Measurements from ENCODE around the gene TMEM200A.

DNA sequence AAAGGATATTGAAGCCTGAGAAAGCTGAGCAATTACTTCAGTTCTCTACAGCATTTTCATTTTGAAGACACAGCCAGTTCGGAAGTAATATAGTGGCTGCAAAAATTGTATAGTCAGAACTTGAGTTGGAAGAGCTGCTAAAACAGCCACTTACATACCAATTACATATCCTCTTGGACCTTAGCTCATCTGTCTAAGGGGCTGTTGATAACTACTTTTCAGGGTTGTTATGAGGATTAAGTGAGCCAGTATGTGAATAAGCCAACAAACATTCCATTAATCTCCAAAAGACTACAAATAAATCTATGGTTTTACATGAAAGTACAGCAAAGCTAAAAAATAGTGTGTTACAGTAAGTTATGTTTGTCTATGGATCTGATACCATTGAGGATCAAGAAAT is 59.7 kb downstream of the TMEM200A start:
- TF ChIP-seq, protein P1, sequence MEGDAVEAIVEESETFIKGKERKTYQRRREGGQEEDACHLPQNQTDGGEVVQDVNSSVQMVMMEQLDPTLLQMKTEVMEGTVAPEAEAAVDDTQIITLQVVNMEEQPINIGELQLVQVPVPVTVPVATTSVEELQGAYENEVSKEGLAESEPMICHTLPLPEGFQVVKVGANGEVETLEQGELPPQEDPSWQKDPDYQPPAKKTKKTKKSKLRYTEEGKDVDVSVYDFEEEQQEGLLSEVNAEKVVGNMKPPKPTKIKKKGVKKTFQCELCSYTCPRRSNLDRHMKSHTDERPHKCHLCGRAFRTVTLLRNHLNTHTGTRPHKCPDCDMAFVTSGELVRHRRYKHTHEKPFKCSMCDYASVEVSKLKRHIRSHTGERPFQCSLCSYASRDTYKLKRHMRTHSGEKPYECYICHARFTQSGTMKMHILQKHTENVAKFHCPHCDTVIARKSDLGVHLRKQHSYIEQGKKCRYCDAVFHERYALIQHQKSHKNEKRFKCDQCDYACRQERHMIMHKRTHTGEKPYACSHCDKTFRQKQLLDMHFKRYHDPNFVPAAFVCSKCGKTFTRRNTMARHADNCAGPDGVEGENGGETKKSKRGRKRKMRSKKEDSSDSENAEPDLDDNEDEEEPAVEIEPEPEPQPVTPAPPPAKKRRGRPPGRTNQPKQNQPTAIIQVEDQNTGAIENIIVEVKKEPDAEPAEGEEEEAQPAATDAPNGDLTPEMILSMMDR (IDR thresholded peaks at IDR 0.05): no peak
- no peak for TF ChIP-seq POLR2A (IDR thresholded peaks at IDR 0.05)
